HEK293 (cell line): Measurements from ENCODE around the gene DNMT3A.
A peak's percentile ranks its signal among the peaks of the same experiment; 100 is the strongest.

Source experiments
- CTCF ChIA-PET: fragments of 350-600 bp; formaldehyde crosslinking; extraction: SDS; loops from one replicate; lab custom pipeline; 2021; ENCODE audit warnings: antibody characterized with exemption; lab: Yijun Ruan, JAX
- POLR2A ChIA-PET: fragments of 300-600 bp; formaldehyde crosslinking; extraction: SDS; loops from one replicate; lab custom pipeline; 2020; ENCODE audit warnings: antibody characterized with exemption, inconsistent platforms; lab: Yijun Ruan, JAX
- H3K27ac ChIP-seq: fragments of 200-500 bp; sonication (Bioruptor generic); 2 replicates; pipeline ENCODE4 v1.5.1; 2014; ENCODE audit warnings: low read depth, low read length, control low read depth, inconsistent platforms; ENCODE audit errors: extremely low read depth
- H3K36me3 ChIP-seq, 2 experiments: fragments of 200-500 bp in 1 of 2; sonication (Bioruptor generic) in 1 of 2; 1 replicate in 1 of 2; 2 replicates in 1 of 2; pipeline ENCODE4 v1.5.1; 2014 to 2017; ENCODE audit warnings: inconsistent platforms in 2 of 2, low read length in 2 of 2; ENCODE audit not compliant: control insufficient read depth in 2 of 2, insufficient read depth in 1 of 2
- H3K4me1 ChIP-seq: fragments of 200-500 bp; sonication (Bioruptor generic); 2 replicates; pipeline ENCODE4 v1.5.1; 2014; ENCODE audit warnings: mild to moderate bottlenecking, low read length, inconsistent platforms; ENCODE audit not compliant: control insufficient read depth, insufficient read depth
- H3K4me3 ChIP-seq: 2 replicates; pipeline ENCODE4 v1.5.1; 2011; ENCODE audit warnings: low read depth, mild to moderate bottlenecking, control low read depth, low read length, moderate library complexity
- H3K9me3 ChIP-seq: fragments of 200-500 bp; sonication (Bioruptor generic); 2 replicates; pipeline ENCODE4 v1.5.1; 2014; ENCODE audit warnings: low read depth, low read length, inconsistent platforms; ENCODE audit not compliant: control insufficient read depth, insufficient read depth
- EGR2 ChIP-seq: fragments of 450-650 bp; formaldehyde crosslinking; IDR thresholded peaks from 2 replicates; pipeline ENCODE4 v1.5.1; 2016; ENCODE audit warnings: low read depth, missing biosample characterization, missing genetic modification characterization
- FEZF1 ChIP-seq: fragments of 450-650 bp; formaldehyde crosslinking; IDR thresholded peaks from 2 replicates; pipeline ENCODE4 v1.5.1; 2016; ENCODE audit warnings: missing biosample characterization, missing genetic modification characterization
- HOXC10 ChIP-seq: sonication (generic); formaldehyde crosslinking; IDR thresholded peaks from 2 replicates; pipeline ENCODE4 v1.8.1; 2023; ENCODE audit warnings: mild to moderate bottlenecking, missing genetic modification reagents
- HOXD13 ChIP-seq: sonication (generic); formaldehyde crosslinking; IDR thresholded peaks from 2 replicates; pipeline ENCODE4 v1.8.0; 2022; ENCODE audit warnings: missing genetic modification reagents, borderline replicate concordance
- SCRT2 ChIP-seq: fragments of 450-650 bp; formaldehyde crosslinking; IDR thresholded peaks from 2 replicates; pipeline ENCODE4 v1.5.1; 2016; ENCODE audit warnings: missing biosample characterization, missing genetic modification characterization
- ZFHX2 ChIP-seq: fragments of 450-650 bp; formaldehyde crosslinking; conservative IDR thresholded peaks from 2 replicates; pipeline ENCODE4 v1.5.1; 2016; ENCODE audit warnings: missing biosample characterization, missing genetic modification characterization
- ZFP37 ChIP-seq: fragments of 450-650 bp; formaldehyde crosslinking; IDR thresholded peaks from 2 replicates; pipeline ENCODE4 v1.5.1; 2016; ENCODE audit warnings: missing biosample characterization, missing genetic modification characterization
- ZNF184 ChIP-seq: fragments of 450-650 bp; IDR thresholded peaks from 2 replicates; pipeline ENCODE4 v1.5.1; 2018; ENCODE audit warnings: missing biosample characterization, mild to moderate bottlenecking, missing genetic modification characterization
- ZNF248 ChIP-seq: fragments of 450-650 bp; formaldehyde crosslinking; IDR thresholded peaks from 2 replicates; pipeline ENCODE4 v1.5.1; 2017; ENCODE audit warnings: missing biosample characterization, missing genetic modification characterization
- ZNF266 ChIP-seq: fragments of 450-650 bp; formaldehyde crosslinking; IDR thresholded peaks from 2 replicates; pipeline ENCODE4 v1.5.1; 2016; ENCODE audit warnings: missing biosample characterization, missing genetic modification characterization, low read depth
- ZNF426 ChIP-seq: fragments of 450-650 bp; formaldehyde crosslinking; IDR thresholded peaks from 2 replicates; pipeline ENCODE4 v1.5.1; 2017; ENCODE audit warnings: missing biosample characterization, missing genetic modification characterization, mild to moderate bottlenecking, inconsistent platforms, moderate library complexity
- ZNF433 ChIP-seq: fragments of 450-650 bp; formaldehyde crosslinking; IDR thresholded peaks from 2 replicates; pipeline ENCODE4 v1.5.1; 2016; ENCODE audit warnings: missing biosample characterization, missing genetic modification characterization, low read depth
- ZNF600 ChIP-seq: fragments of 450-650 bp; formaldehyde crosslinking; IDR thresholded peaks from 2 replicates; pipeline ENCODE4 v1.5.1; 2016; ENCODE audit warnings: missing biosample characterization, missing genetic modification characterization
- ZNF623 ChIP-seq: fragments of 450-650 bp; formaldehyde crosslinking; IDR thresholded peaks from 2 replicates; pipeline ENCODE4 v1.5.1; 2016; ENCODE audit warnings: missing biosample characterization, missing genetic modification characterization
- TF ChIP-seq, protein P1 (sequence below): fragments of 450-650 bp; formaldehyde crosslinking; IDR thresholded peaks from 2 replicates; pipeline ENCODE4 v1.5.1; 2016; ENCODE audit warnings: missing biosample characterization, missing genetic modification characterization
- TF ChIP-seq, protein P2 (sequence below): fragments of 450-650 bp; formaldehyde crosslinking; IDR thresholded peaks from 2 replicates; pipeline ENCODE4 v1.5.1; 2016; ENCODE audit warnings: missing biosample characterization, missing genetic modification characterization
- TF ChIP-seq, protein P3 (sequence below): fragments of 450-650 bp; formaldehyde crosslinking; conservative IDR thresholded peaks from 2 replicates; pipeline ENCODE4 v1.5.1; 2016; ENCODE audit warnings: low read depth, missing biosample characterization, missing genetic modification characterization

The DNMT3A gene

DNA sequence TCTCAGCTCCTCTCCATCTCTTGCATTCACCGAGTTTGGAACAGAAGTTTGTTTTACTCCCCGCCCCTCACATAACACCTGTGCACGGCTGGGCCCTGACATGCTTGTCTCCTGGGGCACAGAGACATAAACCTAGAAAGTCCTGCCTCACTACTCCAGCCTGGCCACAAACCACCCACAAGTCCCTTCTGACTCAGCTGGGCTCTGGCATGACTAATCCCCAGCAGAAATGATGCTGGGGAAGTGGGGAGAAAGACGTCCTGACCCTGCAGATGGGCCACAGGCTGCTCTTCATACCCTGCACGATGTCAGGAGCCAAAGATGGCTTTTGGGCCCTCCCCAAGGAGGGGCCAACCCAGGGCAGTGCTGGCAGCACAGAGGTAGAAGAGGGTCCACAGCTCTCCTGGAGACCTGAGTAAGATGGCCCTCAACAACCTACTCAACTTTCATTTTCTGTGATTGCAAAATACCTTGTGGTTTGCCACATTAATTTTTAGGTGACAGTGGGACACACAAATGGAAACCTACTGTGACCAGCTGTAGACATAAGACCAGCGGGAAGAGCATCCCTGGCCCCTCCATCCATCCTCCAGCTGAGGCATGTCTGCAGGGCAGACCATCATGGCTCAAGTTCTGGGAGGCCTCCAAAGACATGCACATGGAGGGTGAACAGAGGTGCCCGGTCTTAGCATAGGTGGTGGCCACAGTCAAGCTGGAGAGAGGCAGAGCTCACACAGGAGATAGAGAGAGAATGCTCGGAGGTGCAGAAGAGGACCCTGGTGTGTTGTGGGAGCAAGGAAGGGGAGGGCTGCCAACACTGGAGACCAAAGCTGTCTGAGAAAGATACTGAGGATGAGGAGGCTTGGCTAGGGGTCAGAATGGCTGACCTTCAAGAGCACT is 40.0 kb downstream of the DNMT3A start:
- TF ChIP-seq HOXD13 (CRISPR knock-in tag) (no peak), ZNF600 (tag by site-specific recombination) (peak; percentile 36; the same call in 1 of the 2 replicates), SCRT2 (tag by site-specific recombination) (peak; percentile 32; the same call in 1 of the 2 replicates), ZNF248 (tag by site-specific recombination) (no peak), ZFHX2 (tag by site-specific recombination) (peak; percentile 37), EGR2 (tag by site-specific recombination) (0 out of 2 replicates have a peak, but pooled peaks have one; percentile 8)
- TF ChIP-seq, protein P1, sequence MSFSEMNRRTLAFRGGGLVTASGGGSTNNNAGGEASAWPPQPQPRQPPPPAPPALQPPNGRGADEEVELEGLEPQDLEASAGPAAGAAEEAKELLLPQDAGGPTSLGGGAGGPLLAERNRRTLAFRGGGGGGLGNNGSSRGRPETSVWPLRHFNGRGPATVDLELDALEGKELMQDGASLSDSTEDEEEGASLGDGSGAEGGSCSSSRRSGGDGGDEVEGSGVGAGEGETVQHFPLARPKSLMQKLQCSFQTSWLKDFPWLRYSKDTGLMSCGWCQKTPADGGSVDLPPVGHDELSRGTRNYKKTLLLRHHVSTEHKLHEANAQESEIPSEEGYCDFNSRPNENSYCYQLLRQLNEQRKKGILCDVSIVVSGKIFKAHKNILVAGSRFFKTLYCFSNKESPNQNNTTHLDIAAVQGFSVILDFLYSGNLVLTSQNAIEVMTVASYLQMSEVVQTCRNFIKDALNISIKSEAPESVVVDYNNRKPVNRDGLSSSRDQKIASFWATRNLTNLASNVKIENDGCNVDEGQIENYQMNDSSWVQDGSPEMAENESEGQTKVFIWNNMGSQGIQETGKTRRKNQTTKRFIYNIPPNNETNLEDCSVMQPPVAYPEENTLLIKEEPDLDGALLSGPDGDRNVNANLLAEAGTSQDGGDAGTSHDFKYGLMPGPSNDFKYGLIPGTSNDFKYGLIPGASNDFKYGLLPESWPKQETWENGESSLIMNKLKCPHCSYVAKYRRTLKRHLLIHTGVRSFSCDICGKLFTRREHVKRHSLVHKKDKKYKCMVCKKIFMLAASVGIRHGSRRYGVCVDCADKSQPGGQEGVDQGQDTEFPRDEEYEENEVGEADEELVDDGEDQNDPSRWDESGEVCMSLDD (tag by site-specific recombination) = no peak
- TF ChIP-seq, all 188 proteins: peak for 4
- Histone ChIP-seq H3K27ac (no peak overlapping the region), H3K36me3 (peaks cover 0 to 41% of the 10 kb centered on the region in 2 experiments; a peak in 2 of 3 replicates), H3K4me1 (no peaks in the 10 kb centered on the region), H3K4me3 (no peak overlapping the region), H3K9me3 (no peaks in the 10 kb centered on the region)
- ChIA-PET POLR2A (no interaction called here), CTCF (interaction anchor here (0.6 to 1.0 kb wide), 2 partner anchors 60 to 367 kb away, joined by 3 read pairs; no protein-coding TSS in a partner anchor)

DNA sequence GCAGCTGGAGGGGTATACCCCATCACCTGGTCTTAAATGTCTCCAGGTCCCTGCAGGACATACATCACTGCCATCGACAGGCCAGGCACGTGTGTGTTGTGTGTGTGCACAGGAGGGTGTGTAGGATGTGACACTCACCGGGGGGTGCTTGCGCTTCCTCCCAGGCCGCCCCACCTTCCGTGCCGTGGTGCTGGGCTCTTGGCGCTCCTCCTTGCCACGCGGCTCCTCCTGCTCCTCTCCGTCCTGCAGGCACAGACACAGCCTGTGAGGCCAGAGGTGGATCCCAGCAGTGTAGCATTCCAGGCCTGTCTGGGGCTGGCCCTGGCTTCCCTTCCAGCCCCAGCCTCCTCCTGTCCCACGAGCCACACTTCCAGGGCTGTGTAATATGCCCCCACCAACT is 41.7 kb downstream of the DNMT3A start:
- no peaks in the 10 kb centered on the region for H3K4me1 ChIP-seq
- CTCF ChIA-PET = no interaction called here
- no peak overlapping the region for H3K4me3 ChIP-seq
- TF ChIP-seq ZNF266 (tag by site-specific recombination) = no peak
- no peak for TF ChIP-seq HOXC10 (CRISPR knock-in tag)
- TF ChIP-seq ZNF623 (tag by site-specific recombination) = no peak
- TF ChIP-seq ZFP37 = no peak
- TF ChIP-seq ZNF426 (tag by site-specific recombination) = no peak
- TF ChIP-seq, protein P2, sequence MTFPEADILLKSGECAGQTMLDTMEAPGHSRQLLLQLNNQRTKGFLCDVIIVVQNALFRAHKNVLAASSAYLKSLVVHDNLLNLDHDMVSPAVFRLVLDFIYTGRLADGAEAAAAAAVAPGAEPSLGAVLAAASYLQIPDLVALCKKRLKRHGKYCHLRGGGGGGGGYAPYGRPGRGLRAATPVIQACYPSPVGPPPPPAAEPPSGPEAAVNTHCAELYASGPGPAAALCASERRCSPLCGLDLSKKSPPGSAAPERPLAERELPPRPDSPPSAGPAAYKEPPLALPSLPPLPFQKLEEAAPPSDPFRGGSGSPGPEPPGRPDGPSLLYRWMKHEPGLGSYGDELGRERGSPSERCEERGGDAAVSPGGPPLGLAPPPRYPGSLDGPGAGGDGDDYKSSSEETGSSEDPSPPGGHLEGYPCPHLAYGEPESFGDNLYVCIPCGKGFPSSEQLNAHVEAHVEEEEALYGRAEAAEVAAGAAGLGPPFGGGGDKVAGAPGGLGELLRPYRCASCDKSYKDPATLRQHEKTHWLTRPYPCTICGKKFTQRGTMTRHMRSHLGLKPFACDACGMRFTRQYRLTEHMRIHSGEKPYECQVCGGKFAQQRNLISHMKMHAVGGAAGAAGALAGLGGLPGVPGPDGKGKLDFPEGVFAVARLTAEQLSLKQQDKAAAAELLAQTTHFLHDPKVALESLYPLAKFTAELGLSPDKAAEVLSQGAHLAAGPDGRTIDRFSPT (tag by site-specific recombination) = no peak
- TF ChIP-seq, protein P3, sequence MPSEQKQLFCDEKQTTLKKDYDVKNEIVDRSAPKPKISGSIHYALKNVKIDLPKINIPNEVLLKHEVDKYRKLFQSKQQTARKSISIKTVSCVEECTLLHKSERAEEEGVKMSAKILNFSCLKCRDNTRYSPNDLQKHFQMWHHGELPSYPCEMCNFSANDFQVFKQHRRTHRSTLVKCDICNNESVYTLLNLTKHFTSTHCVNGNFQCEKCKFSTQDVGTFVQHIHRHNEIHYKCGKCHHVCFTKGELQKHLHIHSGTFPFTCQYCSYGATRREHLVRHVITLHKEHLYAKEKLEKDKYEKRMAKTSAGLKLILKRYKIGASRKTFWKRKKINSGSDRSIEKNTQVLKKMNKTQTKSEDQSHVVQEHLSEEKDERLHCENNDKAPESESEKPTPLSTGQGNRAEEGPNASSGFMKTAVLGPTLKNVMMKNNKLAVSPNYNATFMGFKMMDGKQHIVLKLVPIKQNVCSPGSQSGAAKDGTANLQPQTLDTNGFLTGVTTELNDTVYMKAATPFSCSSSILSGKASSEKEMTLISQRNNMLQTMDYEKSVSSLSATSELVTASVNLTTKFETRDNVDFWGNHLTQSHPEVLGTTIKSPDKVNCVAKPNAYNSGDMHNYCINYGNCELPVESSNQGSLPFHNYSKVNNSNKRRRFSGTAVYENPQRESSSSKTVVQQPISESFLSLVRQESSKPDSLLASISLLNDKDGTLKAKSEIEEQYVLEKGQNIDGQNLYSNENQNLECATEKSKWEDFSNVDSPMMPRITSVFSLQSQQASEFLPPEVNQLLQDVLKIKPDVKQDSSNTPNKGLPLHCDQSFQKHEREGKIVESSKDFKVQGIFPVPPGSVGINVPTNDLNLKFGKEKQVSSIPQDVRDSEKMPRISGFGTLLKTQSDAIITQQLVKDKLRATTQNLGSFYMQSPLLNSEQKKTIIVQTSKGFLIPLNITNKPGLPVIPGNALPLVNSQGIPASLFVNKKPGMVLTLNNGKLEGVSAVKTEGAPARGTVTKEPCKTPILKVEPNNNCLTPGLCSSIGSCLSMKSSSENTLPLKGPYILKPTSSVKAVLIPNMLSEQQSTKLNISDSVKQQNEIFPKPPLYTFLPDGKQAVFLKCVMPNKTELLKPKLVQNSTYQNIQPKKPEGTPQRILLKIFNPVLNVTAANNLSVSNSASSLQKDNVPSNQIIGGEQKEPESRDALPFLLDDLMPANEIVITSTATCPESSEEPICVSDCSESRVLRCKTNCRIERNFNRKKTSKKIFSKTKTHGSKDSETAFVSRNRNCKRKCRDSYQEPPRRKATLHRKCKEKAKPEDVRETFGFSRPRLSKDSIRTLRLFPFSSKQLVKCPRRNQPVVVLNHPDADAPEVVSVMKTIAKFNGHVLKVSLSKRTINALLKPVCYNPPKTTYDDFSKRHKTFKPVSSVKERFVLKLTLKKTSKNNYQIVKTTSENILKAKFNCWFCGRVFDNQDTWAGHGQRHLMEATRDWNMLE (tag by site-specific recombination) = no peak
- TF ChIP-seq ZNF433 (tag by site-specific recombination) = no peak
- TF ChIP-seq ZNF184 = no peak
- no peak for TF ChIP-seq FEZF1 (tag by site-specific recombination)
- H3K27ac ChIP-seq = no peak overlapping the region
- no peaks in the 10 kb centered on the region for H3K9me3 ChIP-seq
- POLR2A ChIA-PET = no interaction called here
- peaks cover 0 to 29% of the 10 kb centered on the region in 2 experiments; a peak in 2 of 3 replicates for H3K36me3 ChIP-seq
